Measurements from ENCODE around the gene CCT6A. TPM values are rescaled to one million over a fixed set of nuclear protein-coding genes. Genes with fewer than 3 reads are reported as not detected.
A peak's percentile ranks its signal among the peaks of the same experiment; 100 is the strongest.
"Not testable (repeated sequence)": the region's sequence is repeated elsewhere in the genome, so short reads cannot be mapped to it uniquely, and the experiment has no call there.

Gene CCT6A, protein sequence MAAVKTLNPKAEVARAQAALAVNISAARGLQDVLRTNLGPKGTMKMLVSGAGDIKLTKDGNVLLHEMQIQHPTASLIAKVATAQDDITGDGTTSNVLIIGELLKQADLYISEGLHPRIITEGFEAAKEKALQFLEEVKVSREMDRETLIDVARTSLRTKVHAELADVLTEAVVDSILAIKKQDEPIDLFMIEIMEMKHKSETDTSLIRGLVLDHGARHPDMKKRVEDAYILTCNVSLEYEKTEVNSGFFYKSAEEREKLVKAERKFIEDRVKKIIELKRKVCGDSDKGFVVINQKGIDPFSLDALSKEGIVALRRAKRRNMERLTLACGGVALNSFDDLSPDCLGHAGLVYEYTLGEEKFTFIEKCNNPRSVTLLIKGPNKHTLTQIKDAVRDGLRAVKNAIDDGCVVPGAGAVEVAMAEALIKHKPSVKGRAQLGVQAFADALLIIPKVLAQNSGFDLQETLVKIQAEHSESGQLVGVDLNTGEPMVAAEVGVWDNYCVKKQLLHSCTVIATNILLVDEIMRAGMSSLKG
- 77.3 TPM for total RNA-seq

DNA sequence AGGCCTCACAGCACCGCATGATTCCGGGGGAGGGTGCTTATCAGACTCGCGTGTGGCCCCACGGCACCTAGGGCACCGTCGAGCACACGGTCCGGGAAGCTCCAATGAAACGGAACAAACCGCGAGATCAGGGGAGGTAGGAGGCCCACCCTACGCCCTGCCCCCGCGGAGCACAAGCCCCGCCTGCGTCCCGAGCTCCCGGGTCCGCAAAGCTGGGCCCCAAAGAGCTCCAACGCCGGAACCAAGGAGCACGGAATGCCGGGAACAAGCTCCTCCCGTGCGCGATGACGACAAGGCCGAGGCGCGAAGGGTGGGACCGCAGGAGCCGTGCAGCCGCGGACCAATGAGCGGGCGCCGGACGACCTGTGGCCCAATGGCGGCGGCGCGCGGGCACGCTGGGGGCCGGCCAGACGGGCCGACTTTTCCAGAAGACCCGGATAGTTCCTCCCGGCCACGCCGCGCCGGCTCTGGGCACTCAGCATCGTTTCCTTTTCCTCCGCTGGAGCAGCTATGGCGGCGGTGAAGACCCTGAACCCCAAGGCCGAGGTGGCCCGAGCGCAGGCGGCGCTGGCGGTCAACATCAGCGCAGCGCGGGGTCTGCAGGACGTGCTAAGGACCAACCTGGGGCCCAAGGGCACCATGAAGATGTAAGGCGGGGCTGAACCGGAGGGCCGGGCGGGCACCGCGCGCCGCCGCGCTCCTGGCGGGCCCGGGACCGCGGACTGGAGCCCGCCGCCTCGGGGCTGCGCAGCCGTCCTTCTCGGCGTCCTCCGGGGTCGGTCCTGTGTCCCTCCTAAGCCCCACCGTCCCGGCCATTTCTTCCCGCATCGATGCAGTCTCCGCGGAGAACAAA is at the start of gene CCT6A, which contains the start of gene PSPH:
Gene CCT6A (plus strand): TSS at position 427 of the 853 bp plus-strand sequence. CDS start 84 bp downstream, at position 511.
Gene PSPH (minus strand): TSS at position 106 of the 853 bp plus-strand sequence. CDS start 30,232 bp downstream, outside the sequence.
- ATAC-seq (peak; percentile 99), DNase-seq (ENCODE audit: low spot score) (peak; percentile 98)
- intact Hi-C loops (cut with DNase I), result no loop called here

DNA sequence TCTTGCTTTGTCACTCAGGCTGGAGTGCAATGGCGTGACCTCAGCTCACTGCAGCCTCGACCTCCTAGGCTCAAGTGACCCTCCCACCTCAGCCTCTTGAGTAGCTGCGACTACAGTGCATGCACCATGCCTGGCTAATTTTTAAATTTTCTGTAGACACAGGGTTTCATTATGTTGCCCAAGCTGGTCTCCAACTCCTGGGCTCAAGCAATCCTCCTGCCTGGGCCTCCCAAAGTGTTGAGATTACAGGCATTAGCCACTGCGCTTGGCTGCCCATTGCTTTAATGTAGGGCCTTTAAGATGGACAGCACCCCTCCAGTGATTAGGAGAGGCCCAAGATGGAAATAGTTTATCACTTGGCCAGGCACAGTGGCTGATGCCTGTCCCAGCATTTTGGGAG is 47.8 kb upstream of the CCT6A start:
- DNase-seq (ENCODE audit: low spot score), result no peak
- ATAC-seq, result no peak
- intact Hi-C loops (cut with DNase I), result loop anchor here (10.0 kb wide), 1 partner anchor 71 kb away; no protein-coding TSS in a partner anchor

DNA sequence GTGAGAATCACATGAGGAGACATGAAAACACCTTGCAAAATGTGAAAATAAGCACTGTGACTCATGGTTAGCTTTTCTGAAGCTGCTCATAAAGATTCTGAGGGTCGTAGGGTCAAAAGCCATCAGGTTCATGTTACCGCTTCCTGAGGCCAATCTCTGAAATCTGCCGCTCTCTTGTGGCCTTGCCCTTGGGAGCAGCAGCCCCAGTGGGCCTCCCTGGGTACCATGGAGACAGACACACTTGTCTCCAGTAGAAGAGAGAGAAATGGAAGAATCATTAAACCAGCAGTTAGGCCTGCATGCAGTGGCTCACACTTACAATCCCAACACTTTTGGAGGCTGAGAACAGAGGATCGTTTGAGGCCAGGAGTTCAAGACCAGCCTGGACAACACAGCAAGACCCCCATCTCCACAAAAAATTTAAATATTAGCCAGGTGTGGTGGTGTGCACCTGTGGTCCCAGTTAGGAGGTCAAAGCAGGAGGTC is 44.4 kb upstream of the CCT6A start:
- intact Hi-C loops (cut with DNase I), result loop anchor here (10.0 kb wide), 1 partner anchor 68 kb away; no protein-coding TSS in a partner anchor
- no peak for ATAC-seq

DNA sequence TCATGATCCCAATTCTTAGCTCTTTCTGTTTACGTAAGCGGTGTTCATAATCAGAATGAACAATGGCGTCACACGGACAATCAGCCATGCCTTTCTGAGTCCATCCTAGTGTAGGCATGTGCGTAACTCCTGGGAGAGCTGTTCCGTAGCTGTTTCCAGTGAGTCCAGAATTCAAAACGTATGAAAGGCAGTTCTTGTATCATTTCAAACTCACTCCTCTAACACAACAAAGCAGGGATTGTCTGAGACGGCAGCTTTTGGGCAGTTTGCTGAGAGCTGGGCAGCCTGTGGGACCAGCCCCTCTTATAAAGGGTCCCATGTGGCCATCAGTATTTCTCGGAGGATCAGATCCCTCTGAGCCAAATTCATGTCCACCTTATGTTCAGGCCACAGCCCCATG is 43.7 kb upstream of the CCT6A start:
- no peak for DNase-seq (ENCODE audit: low spot score)
- intact Hi-C loops (cut with DNase I), result loop anchor here (10.0 kb wide), 1 partner anchor 67 kb away; no protein-coding TSS in a partner anchor

More for the DNA sequence above, 44.4 kb upstream of the CCT6A start:
- no peak for DNase-seq (ENCODE audit: low spot score)

DNA sequence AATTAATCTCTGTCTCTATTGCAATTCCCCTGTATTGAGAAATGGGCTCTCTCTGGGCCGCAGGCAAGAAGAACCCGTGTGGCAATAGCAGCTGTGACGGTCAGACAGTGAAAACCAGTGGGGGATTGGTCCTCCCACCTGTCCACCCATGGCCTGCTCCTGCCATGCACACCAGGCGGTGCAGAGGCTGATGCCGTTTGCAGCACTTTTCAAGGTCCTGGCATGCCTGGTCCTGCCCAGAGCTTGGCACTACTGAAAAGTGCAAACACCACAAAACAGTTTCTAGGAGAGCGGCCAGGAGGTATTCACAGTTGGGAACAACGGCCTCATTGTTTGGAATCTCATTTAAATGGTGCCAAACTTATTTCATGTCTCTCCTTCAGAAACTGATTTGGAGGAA is 41.9 kb upstream of the CCT6A start:
- DNase-seq (ENCODE audit: low spot score) (no peak), ATAC-seq (peak; percentile 66)
- intact Hi-C loops (cut with DNase I), result loop anchor here (10.0 kb wide), 1 partner anchor 65 kb away; no protein-coding TSS in a partner anchor

More for the DNA sequence above, 43.7 kb upstream of the CCT6A start:
- ATAC-seq, result peak; percentile 38

DNA sequence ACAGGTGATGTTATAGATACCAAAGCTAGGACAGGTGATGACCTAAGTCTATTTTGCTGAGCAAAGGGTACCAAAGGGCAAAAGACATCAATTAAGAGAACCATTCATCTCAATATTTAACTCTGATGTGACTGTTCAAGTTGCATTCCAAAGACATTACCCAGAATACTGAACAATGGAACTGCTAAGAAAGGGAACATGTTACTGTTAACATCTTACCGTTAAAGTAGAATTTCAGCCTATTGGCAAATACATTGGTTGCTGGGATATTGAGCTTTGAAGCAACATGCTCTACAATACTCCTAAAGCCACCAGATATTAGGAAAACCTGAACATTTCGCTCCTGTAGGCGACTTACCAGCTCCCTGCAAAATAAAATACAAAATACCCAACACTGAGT is 34.5 kb upstream of the CCT6A start:
- DNase-seq (ENCODE audit: low spot score); intact Hi-C loops (cut with DNase I); ATAC-seq: not testable (repeated sequence)

DNA sequence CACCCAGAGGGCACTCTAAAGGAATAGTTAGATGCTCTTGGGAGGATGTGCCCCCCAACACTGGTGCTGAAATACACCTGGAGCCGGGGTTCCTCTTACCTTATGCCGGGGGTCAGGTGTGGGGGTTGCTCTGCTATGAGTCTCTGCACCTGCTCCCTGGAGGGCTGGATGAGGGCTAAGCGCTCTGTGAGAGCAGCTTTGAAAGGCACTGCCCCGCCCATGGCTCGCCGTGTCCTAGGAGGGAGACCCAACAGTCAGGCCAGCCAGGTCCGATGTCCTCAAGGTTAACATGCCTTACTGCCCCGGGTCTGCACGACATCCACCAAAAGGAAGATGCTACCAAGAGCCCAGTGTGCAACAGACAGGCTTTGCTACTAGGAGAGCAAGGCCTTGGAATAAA is 32.1 kb upstream of the CCT6A start:
- intact Hi-C loops (cut with DNase I), result no loop called here
- no peak for DNase-seq (ENCODE audit: low spot score)
- peak; percentile 20 for ATAC-seq

DNA sequence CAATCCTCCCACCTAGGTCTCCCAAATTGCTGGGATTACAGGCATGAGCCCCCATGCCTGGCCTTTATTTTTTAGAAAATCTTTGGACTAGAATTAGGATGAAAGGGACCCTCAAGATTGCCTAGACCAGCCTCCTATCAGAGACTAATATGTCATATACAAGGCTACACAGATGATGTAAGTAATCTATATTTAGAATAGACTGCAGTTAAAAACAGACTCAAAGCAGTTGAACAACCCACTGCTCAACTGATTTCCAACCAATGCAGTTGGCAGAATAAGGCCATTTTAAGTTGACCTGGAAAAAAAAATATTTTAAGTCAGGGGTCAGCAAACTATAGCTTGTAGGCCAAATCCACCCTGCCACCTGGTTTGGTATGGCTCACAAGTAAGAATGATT is 28.1 kb upstream of the CCT6A start:
- no peak for ATAC-seq
- intact Hi-C loops (cut with DNase I), result no loop called here
- no peak for DNase-seq (ENCODE audit: low spot score)

DNA sequence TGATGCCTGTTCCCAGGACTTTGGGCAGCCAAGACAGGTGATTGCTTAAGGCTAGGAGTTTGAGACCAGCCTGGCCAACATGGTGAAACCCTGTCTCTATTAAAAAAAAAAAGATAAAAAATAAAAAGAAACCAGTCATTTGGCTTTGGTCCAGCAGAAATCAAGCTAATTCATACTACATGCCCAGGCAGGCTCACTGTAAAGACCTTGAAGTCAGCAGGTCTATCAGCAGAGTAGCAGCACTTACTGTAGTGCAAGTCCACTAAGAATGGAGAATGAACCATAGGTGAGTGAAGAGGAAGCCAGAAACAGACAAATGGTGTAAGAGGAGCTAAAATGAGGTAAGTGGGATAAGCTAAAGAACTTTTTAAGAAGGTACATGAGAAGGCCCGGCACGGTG is 25.0 kb upstream of the CCT6A start:
- no peak for ATAC-seq
- intact Hi-C loops (cut with DNase I), result no loop called here
- no peak for DNase-seq (ENCODE audit: low spot score)

DNA sequence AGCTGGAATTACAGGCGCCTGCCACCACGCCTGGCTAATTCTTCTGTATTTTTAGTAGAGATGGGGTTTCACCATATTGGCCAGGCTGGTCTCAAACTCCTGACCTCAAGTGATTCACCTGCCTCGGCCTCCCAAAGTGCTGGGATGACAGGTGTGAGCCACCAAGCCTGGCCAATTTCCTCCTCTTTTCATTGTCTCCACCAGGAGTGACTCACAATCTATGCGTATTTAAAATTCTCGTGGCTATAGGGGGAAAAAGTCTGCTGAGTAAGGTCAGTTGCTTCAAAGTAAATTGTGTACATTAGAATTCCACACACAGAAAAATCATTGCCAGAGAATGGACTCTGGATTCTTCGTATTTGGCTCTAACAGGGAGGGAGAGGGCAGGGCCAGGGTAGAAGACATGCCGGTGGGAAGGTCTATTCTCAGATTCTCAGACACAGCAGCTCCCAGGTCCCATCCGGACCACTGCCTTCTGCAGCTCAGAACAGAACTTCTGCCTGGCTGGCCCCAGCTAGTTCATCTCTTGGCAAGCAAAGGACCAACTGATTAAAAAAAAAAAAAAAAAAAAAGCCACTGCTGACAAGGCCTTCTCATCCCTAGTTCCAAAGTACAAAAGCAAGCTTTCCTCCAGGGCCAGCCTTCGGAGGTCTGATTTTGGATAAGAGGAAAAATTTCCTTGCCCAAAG is 22.5 kb upstream of the CCT6A start:
- ATAC-seq (no peak), DNase-seq (ENCODE audit: low spot score) (no peak)
- intact Hi-C loops (cut with DNase I), result no loop called here

DNA sequence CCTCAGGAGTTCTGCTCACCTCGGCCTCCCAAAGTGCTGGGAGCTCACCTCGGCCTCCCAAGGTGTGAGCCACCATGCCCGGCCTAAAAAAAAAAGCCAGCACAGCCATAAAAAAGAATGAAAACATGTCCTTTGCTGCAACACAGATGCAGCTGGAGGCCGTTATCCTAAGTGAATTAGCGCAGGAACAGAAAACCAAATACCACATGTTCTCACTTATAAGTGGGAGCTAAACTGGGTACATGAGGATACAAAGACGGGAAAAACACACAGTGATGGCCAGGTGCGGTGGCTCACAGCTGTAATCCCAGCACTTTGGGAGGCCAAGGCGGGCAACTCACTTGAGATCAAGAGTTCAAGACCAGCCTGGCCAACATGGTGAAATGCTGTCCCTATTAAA is 21.2 kb upstream of the CCT6A start:
- no peak for DNase-seq (ENCODE audit: low spot score)
- ATAC-seq, result no peak
- intact Hi-C loops (cut with DNase I), result no loop called here

DNA sequence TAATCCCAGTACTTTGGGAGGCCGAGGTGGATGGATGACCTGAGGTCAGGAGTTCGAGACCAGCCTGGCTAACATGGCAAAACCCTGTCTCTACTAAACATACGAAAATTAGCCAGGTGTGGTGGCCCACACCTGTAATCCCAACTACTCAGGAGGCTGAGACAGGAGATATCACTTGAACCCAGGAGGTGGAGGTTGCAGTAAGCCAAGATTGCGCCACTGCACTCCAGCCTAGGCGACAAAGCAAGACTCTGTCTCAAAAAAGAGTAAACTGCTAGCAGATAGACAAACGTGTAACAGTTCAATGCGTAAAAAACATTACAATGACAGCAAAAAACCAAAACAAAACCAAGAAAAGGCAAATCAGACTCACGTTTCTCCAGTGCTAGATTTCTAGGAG is 20.0 kb upstream of the CCT6A start:
- ATAC-seq; intact Hi-C loops (cut with DNase I): not testable (repeated sequence)

DNA sequence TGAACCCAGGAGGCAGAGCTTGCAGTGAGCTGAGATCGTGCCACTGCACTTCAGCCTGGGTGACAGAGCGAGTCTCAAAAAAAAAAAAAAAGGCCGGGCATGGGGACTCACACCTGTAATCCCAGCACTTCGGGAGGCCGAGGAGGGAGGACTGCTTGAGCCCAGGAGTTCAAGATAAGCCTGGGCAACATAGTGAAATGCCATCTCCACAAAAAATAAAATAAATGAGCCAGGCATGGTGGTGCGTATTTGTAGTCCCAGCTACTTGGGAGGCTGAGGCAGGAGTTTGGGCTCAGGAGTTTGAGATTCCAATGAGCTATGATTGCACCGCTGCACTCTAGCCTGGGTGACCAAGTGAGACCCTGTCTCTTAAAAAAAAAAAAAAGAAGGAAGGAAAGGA is 19.0 kb upstream of the CCT6A start:
- not testable (repeated sequence) for ATAC-seq

More for the DNA sequence above, 20.0 kb upstream of the CCT6A start:
- not testable (repeated sequence) for DNase-seq (ENCODE audit: low spot score)

DNA sequence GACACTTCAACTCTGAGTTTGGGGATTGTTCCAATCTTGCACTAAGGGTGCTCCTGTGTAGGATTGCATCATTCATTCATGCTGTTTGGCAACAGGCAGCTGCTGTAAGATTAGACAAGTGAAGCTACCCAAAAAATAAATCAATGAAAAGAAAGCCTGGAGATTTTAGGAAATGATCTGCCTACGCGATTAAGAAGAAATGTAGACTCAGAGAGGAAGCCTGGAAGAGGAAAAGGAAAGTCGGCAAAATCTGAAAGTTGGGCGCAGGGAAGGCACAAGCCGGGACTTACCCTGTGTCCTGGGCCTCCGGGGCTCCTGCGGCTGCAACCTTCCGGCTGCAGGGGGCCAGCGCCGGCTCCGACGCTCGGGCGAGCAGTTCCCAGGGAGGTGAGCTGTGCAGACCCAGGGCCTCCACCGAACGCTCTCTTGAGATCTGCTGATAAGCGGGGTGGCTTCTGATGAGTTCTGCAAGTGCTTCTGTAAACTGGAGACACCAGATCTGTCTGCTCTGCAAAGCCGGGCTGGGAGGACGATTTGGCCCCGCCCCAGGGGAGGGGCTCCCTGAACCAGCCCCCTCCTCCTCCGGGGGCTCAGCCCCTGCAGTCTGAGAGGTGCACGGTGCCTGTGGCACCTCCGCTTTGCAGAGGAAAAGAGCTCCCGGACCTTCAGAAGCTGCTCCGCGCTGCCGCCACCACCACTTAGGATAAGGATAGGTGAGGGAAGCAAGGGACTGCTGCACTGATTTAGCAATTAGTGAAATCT is 17.7 kb upstream of the CCT6A start:
- ATAC-seq, result peak; percentile 84
- DNase-seq (ENCODE audit: low spot score), result no peak
- intact Hi-C loops (cut with DNase I), result no loop called here

More for the DNA sequence above, 19.0 kb upstream of the CCT6A start:
- intact Hi-C loops (cut with DNase I); DNase-seq (ENCODE audit: low spot score): not testable (repeated sequence)

DNA sequence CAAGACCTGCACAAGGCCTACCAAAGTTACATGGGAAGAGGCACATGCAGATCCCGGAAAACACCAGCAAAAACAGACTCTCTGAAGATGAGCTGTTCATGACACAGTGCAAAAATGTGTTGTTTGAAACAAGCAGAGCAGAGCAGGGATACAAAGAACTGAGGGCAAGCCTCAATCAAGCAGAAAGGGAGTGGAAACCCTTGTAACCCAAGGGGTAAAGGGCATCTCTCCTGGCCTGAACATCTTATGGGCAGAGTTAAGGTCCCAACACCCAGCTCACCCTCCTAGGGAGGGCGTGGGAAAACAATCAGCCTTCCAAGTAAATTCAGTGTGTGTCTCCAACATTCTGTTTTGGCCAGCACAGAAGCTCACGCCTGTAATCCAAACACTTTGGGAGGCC is 10.8 kb upstream of the CCT6A start:
- DNase-seq (ENCODE audit: low spot score) (peak; percentile 3), ATAC-seq (no peak)
- intact Hi-C loops (cut with DNase I), result loop anchor here (2.0 kb wide), 1 partner anchor 68 kb away; no protein-coding TSS in a partner anchor

DNA sequence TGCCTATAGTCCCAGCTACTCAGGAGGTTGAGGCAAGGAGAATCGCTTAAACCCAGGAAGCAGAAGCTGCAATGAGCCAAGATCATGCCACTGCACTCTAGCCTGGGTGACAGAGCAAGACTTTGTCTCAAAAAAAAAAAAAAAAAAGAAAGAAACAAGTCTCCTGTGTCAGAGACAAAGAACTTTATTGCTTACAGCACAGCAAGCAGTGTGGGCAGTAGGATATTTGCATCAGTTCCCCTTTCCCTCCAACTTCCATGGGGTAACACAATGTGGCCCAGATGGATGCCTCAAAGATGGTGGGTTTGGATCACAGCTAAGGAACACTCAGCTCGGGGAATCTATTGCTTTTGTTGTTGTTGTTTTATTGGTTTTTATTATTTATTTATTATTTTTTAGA is 5.8 kb upstream of the CCT6A start:
- DNase-seq (ENCODE audit: low spot score), result peak; percentile 7
- ATAC-seq, result peak; percentile 35
- intact Hi-C loops (cut with DNase I), result not testable (repeated sequence)

DNA sequence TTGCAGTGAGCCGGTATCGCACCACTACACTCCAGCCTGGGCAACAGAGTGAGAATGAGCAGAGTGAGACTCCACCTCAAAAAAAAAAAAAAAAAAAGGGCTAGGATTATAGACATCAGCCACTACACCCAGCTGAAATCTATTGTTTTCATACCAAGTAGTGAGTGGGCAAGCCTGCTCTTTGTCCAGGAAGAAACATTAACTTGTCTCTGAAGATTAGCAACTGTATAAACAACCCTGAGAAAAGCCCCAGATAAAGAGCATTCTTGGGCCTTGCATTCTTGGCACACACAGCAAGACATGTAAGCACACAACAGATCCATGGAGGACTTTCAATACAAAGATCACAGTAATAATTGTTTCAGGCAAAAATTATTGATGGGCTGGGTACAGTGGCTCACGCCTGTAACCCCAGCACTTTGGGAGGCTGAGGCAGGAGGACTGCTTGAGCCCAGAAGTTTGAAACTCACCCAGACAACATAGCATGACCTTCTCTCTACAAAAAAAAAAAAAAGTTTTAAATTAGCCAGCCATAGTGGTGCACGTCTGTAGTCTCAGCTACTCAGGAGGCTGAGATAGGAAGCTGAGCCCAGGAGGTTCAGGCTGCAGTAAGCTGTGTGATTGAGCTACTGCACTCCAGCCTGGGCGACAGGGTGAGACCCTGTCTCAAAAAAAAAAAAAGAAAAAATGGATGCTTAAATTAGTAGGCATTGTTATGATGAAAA is 4.7 kb upstream of the CCT6A start:
- intact Hi-C loops (cut with DNase I), result no loop called here

More for the DNA sequence above, 4.7 kb upstream of the CCT6A start:
- no peak for ATAC-seq
- peak; percentile 6 for DNase-seq (ENCODE audit: low spot score)
